Prostate gland (tissue), 2 donors: ENCODE data around the gene ZNF367.

Experiments
- POLR2A ChIP-seq: fragments of 450-650 bp; IDR thresholded peaks from one replicate; pipeline ENCODE4 v1.6.1; 2016; ENCODE audit warnings: antibody characterized with exemption, mild to moderate bottlenecking
- POLR2AphosphoS5 ChIP-seq: sonication (generic); formaldehyde crosslinking; IDR thresholded peaks from one replicate; pipeline ENCODE4 v1.6.1; 2017; ENCODE audit warnings: antibody characterized with exemption
- TF ChIP-seq, protein P1 (sequence below), 4 experiments: fragments of 200-600 bp in 2 of 4; fragments of 450-650 bp in 2 of 4; sonication (generic) in 2 of 4; IDR thresholded peaks; 1 replicate in 3 of 4; 2 replicates in 1 of 4; pipeline ENCODE4 v1.5.1; 2016 to 2019; ENCODE audit warnings: antibody characterized with exemption in 4 of 4, mild to moderate bottlenecking in 2 of 4, moderate library complexity in 2 of 4

DNA sequence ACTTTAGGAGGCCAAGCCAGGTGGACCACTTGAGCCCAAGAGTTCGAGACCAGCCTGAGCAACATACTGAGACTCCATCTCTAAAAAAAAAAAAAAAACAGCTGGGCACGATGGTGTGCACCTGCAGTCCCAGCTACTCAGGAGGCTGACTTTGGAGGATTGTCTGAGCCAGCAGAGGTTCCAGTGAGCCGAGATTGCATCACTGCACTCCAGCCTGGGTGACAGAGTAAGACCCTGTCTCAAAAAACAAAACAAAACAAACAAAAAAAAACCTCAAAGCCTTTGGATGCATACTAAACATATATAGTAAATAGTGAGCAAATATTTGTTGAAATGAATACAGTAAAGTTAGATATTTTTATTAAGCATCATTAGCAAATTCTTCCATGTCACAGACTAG is 40.0 kb downstream of the ZNF367 start:
- TF ChIP-seq, protein P1, sequence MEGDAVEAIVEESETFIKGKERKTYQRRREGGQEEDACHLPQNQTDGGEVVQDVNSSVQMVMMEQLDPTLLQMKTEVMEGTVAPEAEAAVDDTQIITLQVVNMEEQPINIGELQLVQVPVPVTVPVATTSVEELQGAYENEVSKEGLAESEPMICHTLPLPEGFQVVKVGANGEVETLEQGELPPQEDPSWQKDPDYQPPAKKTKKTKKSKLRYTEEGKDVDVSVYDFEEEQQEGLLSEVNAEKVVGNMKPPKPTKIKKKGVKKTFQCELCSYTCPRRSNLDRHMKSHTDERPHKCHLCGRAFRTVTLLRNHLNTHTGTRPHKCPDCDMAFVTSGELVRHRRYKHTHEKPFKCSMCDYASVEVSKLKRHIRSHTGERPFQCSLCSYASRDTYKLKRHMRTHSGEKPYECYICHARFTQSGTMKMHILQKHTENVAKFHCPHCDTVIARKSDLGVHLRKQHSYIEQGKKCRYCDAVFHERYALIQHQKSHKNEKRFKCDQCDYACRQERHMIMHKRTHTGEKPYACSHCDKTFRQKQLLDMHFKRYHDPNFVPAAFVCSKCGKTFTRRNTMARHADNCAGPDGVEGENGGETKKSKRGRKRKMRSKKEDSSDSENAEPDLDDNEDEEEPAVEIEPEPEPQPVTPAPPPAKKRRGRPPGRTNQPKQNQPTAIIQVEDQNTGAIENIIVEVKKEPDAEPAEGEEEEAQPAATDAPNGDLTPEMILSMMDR (IDR thresholded peaks at IDR 0.05): no peak
- TF ChIP-seq POLR2A: no peak
- no peak for TF ChIP-seq POLR2AphosphoS5
